GM21737 (cell line): Measurements from ENCODE around the gene NLRC5.
A peak's percentile ranks its signal among the peaks of the same experiment; 100 is the strongest.
"Not testable (repeated sequence)": the region's sequence is repeated elsewhere in the genome, so short reads cannot be mapped to it uniquely, and the experiment has no call there.

Source experiments
- ATAC-seq: cut with Tn5 transposase; IDR thresholded peaks from one replicate; pipeline ENCODE4 v1.9.1; 2021; ENCODE audit warnings: mild to moderate bottlenecking, moderate library complexity; ENCODE audit not compliant: unreplicated experiment

The NLRC5 gene

DNA sequence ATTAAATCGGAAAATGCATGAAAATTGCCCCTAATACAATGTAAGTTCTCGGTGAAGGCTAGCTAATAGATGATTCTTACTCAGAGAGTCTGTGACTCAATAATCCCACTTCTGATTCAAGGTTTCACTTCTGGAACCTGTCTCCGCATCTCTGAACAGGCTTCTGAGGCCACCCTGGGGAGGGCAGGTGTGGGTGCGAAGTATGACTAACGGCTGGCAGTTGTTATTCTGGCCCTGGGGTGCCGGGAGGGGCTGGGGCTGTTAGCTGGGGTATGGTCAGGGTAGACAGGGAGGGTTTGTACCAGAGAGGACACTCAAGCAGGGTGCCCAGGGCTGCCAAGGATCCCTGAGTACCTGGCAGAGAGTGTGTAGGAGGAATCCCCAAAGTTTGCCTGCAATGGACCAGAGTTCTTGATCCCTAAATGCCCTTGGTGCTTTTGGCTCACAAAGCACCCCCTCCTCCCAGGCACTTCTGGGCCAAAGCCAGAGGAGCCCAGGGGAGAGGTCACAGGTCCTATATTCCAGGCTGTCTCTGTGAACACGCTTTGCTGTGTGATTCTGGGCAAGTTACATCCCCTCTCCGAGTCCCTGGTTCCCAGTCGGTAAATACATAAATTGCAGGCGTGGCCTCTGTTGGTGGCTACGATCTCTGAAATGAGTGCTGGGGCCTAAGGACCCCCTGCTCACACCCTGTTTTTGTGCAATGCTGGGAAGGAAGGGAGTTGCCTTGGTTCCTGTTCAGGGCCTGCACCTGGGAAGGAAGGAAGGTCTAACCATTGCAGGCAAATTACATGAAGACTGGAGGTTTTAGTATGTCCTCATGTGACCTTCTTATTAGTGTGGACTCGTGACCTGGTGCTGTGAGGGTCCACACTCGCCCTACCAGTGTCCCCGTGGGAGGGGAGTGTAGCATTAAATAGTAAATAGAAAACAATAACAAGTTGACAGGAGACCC is 53.1 kb downstream of the NLRC5 start:
- ATAC-seq: peak; percentile 50

DNA sequence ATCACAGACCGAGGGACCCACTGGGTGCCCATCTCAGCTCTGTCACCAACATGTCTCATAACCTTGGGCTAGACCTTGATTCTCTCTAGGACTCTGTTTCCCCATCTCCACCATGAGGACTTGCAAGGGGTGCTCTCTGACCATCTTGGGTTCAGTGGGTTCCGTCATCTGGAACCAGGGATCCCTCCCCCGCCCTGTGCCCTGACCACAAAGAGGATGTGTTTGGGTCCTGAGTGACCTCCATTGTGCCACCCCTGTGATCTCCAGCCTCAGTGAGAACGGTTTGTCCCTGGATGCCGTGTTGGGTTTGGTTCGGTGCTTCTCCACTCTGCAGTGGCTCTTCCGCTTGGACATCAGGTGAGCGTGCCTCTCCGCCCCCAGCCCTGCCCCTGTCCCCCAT is 53.9 kb downstream of the NLRC5 start:
- no peak for ATAC-seq

DNA sequence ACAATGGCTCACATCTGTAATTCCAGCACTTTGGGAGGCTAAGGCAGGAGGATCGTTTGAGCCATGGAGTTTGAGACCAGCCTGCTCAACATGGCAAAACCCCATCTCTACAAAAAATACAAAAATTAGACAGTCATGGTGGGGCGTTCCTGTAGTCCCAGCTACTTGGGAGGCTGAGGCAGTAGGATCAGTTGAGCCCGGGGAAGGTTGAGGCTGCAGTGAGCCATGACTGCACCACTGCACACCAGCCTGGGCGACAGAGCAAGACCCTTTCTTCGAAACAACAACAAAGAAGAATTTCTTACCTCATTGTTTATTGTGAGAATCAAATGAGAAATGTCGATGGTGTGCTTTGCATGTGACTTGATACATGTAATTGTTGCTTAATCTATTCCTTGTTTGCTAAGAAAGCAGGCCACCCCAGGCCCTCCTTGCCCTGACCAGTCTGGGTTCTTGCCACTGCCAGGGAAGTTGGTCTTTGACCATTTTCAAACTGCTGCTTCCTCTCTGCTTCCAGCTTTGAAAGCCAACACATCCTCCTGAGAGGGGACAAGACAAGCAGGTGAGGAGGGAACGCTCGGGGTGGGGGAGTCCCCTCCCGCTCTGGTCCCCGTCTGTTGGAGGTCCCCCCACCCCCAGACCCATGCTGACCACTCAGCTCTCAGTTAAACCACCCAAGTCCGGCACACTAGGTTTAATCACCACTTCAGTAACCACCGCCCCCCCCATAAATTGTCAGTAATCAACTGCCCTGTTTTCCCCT is 55.8 kb downstream of the NLRC5 start:
- ATAC-seq: no peak

DNA sequence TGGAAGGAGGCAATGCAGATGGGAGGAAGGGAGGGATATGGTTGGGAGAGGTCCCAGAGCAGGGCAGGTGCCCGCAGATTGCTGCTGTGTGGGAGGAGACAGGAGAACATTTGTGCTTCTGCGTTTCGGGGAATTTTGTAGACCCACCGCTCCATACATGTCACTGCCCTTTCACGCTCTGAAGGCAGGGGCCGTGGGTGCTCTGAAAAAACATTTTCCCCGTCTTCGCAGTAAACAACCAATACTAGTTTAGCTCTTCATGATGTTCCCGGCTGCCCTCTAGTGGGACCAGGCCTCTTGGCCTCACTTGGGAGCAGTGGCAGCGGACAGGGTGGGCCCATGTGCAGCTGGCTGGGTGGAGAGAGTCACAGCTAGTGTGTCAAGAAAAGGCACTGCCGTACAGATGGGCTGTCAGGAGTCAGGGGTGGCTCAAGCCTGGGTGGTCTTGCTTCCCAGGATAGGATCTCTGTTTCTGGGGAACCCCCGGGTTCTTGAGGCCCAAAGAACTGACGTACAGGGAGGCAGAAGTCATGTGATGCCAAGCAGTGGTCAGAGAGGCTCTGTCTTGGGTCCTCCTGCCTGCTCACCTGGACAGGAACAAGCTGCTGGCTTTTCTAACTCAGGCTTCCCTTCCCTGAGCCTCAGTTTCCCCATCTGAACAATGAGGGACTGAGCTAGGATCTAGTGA is 56.5 kb downstream of the NLRC5 start:
- ATAC-seq: peak; percentile 22

DNA sequence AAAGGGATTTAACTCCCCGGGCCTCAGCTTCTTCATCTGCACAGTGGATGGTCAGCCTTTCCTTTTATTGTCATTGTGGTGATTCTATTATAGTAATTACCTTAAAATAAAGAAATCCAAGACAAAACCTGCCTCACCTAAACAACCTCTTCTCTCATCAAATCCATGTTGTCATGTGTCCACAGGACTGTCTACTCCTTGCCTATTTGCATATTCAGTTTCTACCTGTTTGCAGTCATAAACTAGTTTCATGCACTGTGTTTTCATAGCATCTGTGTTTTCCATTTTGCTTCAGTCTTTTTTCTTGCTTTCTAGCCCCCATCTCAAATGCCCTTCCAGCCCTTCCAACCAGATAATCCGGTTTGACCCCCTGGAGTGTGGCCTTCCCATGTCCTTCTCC is 58.7 kb downstream of the NLRC5 start:
- ATAC-seq: no peak

DNA sequence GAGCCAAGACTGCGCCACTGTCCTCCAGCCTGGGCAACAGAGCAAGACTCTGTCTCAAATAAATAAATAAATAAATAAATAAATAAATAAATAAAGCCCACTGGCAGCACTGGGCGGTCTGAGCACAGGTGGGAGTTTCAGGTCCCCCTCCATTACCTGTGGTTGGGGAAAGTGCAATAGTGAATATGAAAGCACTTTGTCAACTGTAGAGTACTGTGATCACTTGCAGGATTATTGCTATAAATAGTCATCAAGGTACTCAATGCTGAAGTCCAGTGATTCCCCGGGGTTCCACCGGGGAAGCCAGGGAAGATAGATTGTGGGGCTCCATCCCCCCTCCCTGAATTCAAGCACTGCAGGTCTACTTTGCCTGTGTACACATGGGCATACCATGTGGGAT is 60.3 kb downstream of the NLRC5 start:
- ATAC-seq: peak; percentile 49

DNA sequence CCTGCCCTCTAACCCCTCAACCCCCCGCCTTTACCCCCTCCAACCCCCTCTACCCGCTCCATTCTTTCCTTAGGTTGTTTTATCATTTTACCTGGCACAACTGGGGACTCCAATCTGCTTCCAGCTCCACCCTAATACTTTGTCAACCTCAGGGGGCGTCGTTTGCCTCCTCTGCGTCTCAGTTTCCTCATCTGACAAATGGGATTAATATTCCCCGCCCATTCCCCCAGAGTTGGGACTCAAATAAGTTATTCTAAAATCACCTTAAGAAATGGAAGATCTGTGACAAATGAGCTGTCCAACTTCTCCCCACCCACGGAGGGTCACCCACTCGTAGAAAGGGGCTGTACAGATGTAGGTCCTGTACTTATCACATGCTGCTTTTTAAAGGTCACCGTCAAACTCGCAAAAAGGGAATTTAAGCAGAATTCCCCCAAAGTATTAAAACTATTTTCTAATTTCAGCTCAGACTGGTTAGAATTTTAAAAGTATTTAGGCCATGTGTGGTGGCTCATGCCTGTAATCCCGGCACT is 62.4 kb downstream of the NLRC5 start:
- no peak for ATAC-seq

DNA sequence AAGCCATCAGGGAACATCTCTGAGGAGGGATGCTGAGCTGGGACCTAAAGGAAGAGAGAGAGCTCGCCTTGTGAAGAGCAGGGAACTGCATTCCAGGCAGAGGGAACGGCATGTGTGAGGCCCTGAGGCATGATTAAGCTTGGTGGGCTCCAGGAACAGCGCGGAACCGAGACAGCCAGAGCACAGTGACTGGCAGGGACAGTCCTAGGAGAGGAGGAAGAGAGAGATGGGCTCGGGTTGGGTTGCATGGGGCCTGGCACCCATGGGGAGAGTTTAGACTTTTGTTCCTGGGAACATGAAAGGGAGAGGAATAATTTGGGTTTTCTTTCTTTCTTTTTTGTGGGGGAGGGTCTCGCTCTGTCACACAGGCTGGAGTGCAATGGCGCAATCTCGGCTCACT is 63.8 kb downstream of the NLRC5 start:
- no peak for ATAC-seq

DNA sequence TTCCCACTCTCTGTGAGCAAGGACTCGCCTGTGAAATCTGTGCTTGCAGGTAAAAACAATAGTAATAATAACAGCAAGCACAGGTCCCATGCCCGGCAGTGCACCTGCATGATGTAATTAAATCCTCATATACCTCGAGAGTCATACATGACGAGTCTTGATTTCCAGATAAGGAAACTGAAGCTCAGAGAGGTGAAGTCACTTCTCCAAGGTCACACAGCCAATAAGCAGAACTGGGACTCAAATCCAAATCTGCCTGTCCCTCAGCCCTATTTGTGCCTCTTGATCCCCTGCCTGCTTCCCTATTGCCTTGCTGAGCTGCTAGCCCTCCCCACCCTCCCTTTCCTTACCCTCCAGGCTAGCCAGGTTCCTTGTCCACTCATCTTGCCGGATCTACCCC is 65.0 kb downstream of the NLRC5 start:
- no peak for ATAC-seq

DNA sequence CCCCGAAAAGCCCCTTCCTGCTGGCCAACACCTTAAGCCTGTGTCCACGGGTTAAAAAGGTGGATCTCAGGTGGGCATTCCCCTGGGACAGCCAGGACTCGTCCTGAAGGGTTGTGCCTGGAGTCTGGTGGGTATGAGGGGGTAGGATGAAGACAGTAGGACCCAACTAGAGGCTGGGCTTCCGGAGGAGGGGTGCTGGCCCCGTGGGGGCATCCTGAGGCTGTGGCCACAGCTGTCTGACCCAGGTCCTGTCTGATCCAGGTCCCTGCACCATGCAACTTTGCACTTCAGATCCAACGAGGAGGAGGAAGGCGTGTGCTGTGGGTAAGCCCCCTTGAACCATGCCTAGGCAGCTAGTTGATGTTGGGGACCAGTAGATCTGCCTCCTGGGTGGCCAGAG is 65.4 kb downstream of the NLRC5 start:
- no peak for ATAC-seq

DNA sequence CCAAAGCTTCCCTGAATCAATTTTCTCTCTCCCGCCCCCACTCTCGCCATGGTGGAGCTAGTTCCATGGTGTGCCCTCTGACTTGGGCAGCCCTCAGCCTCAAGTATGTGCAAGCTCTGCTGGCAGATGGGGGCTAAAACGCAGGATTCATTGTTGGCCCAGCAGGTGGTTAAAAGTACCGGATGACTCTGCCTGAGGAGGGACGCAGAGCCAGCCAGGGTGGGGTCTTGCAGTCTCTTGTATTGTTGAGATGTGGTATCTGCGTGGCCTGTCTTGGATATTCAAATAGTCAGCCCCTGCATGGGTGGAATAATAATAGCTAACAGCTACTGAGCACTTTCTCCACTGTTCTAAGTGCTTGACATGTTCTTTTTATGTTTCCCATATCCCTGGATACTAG is 66.3 kb downstream of the NLRC5 start:
- ATAC-seq: no peak

DNA sequence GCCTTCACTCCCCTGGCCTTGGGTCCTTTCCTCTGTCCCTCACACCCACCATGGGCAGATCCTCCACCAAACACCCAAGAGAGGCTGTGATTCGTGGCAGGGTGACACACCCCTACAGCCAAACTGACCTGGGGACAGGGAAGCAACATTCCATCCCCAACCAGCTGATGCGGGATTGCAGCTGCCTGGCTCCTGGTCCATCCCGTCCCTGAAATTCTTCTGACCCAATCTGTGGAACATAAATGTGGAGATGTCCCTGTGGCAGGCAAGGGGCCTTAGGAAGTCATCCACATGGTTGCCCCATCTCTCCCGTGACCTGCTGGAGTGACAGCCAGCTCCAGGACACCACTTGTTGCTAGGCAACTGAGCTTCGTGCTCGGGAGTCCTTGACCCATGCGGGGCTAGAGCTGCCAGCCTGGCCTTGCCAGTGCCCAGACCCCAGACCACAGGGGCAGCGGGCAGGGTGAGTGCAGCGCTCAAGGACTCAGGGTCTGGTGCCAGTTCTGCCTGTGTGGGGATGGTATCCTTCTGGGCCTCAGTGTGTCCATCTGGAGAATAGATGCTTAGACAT is 69.0 kb downstream of the NLRC5 start:
- ATAC-seq: no peak

DNA sequence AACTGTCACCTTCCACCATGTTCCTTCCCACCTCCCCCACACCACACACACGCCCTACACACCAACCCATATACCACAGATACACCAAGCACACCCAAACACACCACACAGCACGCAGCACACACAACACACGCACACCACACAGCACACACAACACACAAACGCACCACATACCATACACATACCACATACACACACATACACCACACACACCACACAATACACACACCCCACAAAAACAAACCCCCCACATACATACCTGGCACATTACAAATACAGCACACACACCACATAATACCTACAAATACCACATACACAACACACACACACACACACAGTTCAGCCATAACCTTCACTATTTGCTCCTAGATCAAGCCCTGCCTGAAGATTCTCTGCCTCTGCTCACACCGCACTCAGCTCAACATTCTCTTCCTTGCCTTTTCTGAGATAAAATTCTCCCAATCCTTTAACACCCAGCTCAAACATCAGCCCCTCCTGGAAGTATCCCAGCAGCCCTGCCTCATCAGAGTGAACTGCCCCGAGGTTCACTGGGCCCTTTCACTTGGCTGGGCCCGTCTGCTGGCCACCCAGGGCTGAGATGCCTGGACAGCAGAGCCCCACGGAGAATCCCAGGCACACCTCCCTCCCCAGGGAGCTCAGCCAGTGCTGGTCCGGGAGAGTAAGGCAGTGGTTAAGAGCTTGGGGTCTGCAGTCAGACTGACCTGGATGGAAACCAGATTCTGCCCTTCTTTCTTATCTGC is 71.1 kb downstream of the NLRC5 start:
- ATAC-seq: no peak

DNA sequence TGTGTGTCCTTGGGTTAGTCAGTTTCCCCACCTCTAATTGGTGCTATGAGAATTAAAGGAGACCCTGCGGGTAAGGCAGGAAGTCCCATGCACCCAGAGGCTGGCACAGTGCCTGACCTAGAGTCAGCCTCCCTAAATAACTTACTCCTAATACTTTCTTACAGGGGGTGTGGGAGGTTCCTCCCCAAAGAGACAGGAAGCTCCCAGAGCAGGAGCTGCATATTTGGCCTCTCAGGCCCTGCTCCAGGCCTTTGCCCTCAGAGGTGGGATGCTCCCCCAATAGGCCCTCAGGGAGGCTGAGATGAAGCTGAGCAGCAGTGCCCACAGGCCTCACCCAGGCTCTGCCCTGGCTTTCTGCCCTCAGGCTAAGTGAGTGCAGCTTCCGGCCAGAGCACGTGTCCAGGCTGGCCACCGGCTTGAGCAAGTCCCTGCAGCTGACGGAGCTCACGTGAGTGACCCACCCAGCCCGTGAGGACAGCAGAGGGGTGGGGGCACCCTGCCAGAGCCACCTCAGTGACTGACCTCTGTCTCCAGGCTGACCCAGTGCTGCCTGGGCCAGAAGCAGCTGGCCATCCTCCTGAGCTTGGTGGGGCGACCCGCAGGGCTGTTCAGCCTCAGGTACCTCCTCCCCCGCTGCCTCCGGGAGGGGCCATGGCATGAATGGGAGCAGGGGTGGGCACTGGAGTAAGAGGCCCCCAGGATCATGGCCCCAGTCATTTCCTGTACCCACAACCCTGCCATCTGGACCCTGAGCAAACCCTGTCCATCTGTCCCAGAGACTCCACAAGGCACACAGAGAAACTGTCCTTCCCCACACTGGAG is 71.9 kb downstream of the NLRC5 start:
- no peak for ATAC-seq

DNA sequence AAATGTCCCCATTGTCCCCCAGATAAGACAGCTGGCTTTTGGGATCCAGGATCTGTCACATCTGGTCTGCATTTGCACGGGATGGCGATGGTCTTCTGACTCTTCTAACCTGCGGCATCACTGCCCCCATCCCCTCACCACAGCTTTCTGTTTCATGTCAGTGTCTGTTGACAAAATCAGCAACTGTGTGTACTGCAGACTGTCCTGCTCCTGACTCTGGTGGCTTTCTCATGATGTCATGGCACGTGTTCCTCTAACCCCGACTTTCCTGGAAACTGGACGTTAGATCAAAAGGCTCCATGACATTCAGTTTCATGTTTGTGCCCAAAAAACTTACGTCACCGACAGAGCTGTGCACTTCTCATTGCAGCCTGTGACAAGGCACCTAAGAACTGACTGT is 73.0 kb downstream of the NLRC5 start:
- ATAC-seq: no peak

DNA sequence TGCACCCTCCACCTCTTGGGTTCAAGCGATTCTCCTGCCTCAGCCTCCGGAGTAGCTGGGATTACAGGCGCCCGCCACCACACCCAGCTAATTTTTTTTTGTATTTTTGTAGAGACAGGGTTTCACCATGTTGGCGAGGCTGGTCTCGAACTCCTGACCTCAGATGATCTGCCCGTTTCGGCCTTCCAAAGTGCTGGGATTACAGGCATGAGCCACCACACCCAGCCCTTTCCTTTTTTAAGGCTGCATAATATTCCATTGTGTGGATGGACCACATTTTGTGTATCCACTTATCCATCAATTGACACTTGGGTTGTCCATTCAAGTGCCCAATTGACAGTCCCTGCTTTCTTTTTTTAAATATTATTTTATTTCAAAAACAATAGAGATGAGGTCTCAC is 73.8 kb downstream of the NLRC5 start:
- ATAC-seq: not testable (repeated sequence)

DNA sequence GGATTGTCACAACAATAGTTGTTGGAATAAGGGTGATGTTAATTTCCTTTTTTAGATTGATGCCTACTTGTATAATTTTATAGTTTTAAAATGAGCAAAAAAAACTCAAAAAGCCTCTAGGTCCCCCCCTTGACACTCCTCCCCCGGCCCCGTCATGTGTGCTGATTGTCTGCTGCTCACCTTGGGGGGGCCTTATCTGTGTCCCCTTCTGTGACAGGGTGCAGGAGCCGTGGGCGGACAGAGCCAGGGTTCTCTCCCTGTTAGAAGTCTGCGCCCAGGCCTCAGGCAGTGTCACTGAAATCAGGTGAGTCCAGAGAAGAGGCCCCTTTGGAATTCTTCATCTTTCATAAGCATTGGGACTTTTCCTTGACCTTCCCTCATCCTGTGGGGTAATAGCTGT is 75.6 kb downstream of the NLRC5 start:
- no peak for ATAC-seq

DNA sequence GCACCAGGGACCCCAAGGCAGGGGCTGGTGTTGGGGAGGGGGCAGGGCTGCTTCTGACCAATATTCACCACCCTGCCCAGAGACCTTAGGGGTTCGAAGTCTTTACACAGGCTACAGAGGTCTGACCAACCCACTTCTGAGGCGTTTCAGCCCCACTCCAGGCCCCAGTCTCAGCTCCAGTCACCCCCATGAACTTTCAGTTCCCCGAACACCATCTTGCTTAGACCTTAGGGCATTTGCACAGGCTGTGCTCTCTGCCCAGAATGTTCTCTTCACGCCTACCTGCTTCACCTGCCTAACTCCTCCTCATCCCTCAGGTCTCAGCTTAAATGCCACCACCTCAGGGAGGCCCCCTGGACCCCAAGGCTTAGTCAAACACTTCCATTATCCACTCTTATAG is 77.3 kb downstream of the NLRC5 start:
- ATAC-seq: no peak

DNA sequence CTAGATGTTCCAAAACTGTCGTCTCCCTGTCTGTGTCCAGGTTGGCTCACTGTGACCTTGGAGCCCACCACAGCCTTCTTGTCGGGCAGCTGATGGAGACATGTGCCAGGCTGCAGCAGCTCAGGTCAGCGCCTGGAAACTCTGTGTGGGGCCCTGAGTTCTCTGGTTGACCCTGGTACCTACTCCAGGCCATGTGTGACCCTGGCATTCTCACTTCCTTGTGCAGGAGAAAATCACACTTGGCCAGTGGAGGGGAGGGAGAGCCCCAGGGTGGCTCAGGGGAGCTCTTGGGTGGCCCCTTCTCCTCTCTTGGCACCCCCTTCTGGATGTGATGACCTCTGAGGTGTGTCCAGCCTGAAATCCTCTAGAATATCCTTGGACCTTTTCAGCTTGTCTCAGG is 78.0 kb downstream of the NLRC5 start:
- no peak for ATAC-seq
